Erythroblast (primary cell): ENCODE measurements around the gene ARHGAP26.

Source experiments
- GATA1 ChIP-seq: IDR thresholded peaks from 2 replicates; pipeline ENCODE4 v1.6.1; 2011; ENCODE audit warnings: low read depth, mild to moderate bottlenecking, control low read depth, low read length, moderate library complexity
- POLR2A ChIP-seq: IDR thresholded peaks from 2 replicates; pipeline ENCODE4 v1.6.1; 2011; ENCODE audit warnings: mild to moderate bottlenecking, low read length

DNA sequence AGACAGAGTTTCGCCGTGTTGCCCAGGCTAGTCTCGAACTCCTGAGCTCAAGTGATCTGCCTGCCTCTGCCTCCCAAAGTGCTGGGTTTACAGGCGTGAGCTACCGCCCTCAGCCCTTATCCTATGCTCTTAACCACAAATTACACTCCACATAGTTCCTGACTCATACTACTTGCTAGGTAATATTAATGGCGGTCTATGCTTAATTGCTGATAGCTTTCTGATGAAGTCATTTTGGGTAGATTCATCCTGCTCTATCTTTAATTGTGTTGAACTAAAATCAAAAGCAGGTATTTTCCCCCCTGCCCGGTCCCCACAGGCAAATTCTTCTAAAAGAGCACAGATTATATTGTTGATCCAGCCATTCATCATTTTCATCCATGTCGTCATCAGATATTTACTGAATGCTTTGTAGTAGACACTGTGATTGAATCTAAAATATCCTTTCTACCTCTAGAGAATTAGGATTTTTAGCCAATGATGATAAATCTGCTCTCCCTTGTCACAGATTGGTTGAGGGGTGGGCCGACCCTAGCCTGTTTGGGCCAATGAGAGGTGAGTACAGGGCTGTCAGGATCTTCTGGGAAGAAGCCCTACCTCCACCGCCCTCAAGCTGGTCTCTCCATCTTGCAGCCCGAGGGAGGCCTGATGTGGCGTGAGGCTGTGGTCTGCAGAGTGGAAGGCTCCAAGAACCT lies 488.5 kb downstream of the ARHGAP26 start:
- TF ChIP-seq POLR2A: no peak
- TF ChIP-seq GATA1: no peak
